Liver (tissue), 3 donors: ENCODE results near the gene PRKN.

ENCODE experiments used
- HNF4G ChIP-seq: IDR thresholded peaks from 2 replicates; pipeline ENCODE4 v1.6.1; 2016; ENCODE audit warnings: antibody characterized with exemption
- SP1 ChIP-seq: IDR thresholded peaks from 2 replicates; pipeline ENCODE4 v1.6.1; 2018; ENCODE audit warnings: antibody characterized with exemption, mild to moderate bottlenecking
- TF ChIP-seq, protein P1 (sequence below): IDR thresholded peaks from 2 replicates; pipeline ENCODE4 v1.6.1; 2016; ENCODE audit warnings: antibody characterized with exemption
- TF ChIP-seq, protein P2 (sequence below): fragments of 150-350 bp; IDR thresholded peaks from 2 replicates; pipeline ENCODE4 v1.5.1; 2017; ENCODE audit warnings: improper control_type of control experiment, low read depth, low read length; ENCODE audit not compliant: missing input control
- TF ChIP-seq, protein P3 (sequence below): IDR thresholded peaks from 2 replicates; pipeline ENCODE4 v1.6.1; 2016; ENCODE audit warnings: antibody characterized with exemption
- donor health status: healthy.
- donor health status: healthy.

DNA sequence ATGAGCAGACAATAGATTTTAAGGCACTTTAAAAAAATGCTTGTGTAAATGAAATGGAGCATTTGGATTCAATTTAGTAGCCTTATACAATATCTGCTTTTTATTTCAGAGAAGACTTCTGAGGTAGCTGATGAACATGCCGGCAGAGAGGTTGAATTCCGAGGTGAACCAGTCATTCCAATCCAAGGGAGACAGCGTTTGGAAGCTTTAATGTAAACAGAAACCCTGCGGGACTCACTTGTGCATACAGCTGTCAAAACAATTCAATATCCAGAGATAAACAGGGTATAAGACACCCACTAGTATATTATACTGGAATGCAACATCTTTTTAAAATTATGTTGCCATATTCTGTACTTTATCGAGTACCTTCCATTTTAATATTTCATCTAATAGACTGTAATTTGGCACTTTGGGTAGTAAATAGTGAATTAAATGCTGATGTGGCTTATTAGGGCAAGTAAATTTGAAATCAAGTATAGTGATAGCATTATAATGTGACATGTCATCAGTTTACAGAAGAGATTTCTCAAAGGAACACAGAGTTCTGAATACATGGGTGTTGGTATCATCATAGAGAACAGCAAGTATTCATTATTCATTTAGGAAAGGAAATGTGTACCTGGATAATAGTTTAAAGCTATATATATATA lies 347.7 kb downstream of the PRKN start:
- TF ChIP-seq, protein P1, sequence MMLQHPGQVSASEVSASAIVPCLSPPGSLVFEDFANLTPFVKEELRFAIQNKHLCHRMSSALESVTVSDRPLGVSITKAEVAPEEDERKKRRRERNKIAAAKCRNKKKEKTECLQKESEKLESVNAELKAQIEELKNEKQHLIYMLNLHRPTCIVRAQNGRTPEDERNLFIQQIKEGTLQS, result no peak
- TF ChIP-seq, protein P2, sequence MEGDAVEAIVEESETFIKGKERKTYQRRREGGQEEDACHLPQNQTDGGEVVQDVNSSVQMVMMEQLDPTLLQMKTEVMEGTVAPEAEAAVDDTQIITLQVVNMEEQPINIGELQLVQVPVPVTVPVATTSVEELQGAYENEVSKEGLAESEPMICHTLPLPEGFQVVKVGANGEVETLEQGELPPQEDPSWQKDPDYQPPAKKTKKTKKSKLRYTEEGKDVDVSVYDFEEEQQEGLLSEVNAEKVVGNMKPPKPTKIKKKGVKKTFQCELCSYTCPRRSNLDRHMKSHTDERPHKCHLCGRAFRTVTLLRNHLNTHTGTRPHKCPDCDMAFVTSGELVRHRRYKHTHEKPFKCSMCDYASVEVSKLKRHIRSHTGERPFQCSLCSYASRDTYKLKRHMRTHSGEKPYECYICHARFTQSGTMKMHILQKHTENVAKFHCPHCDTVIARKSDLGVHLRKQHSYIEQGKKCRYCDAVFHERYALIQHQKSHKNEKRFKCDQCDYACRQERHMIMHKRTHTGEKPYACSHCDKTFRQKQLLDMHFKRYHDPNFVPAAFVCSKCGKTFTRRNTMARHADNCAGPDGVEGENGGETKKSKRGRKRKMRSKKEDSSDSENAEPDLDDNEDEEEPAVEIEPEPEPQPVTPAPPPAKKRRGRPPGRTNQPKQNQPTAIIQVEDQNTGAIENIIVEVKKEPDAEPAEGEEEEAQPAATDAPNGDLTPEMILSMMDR, result no peak
- TF ChIP-seq, protein P3, sequence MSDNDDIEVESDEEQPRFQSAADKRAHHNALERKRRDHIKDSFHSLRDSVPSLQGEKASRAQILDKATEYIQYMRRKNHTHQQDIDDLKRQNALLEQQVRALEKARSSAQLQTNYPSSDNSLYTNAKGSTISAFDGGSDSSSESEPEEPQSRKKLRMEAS, result no peak
- TF ChIP-seq HNF4G, result no peak
- TF ChIP-seq SP1, result no peak
